Measurements from ENCODE around the gene ITGBL1. TPM values are rescaled to one million over a fixed set of nuclear protein-coding genes. Genes with fewer than 3 reads are reported as not detected.

Gene ITGBL1
- total and polyA plus RNA-seq, 2 of the 4 experiments (the other 2 are of a cell fraction), result 22.2 to 24.2 TPM

DNA sequence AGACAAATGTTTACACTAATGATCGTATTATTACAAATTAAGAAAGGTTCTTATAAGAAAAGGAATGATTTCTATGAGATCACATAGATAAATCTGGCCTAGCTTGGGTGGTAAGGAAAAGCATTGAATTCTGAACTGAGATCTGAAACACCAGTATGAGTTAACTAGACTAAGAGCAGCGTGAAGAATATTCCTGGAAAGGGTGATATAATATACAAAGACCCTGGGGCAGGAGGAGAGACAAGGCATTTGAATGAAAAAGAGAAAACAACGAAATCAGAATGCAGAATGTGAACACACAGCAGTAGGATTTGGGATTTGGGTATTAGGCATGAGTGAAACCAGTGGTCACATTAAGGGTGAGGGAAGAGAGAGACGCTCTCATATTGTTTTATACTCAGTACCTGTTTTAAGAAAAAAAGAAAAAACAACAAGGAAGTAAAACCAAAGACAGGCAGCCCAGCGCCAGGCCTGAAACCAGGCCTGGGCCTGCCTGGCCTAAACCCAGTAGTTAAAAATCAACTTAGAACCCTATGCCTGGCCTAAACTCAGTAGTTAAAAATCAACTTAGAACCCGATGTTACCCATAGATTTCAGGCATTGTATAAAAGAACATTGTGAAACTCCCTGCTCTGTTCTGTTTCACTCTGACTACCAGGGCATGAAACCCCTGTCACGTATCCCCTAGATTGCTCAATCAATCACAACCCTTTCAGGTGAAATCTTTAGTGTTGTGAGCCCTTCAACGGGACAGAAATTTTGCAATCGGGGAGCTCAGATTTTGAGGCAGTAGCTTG lies 287.1 kb downstream of the ITGBL1 start:
- Histone ChIP-seq H3K27ac (ENCODE audit: insufficient read depth, low read length) (no peak overlapping the region), H2AK5ac (ENCODE audit: low read depth, low read length) (no peak overlapping the region), H3K79me1 (ENCODE audit: low read depth in 1 of 2, low read length in 2 of 2) (no peaks in the 10 kb centered on the region), H2BK120ac (ENCODE audit: low read depth, low read length) (no peak overlapping the region), H2AK9ac (replicated peaks; ENCODE audit: low read depth, low read length, poor library complexity) (no peak overlapping the region), H4K8ac (ENCODE audit: low read depth in 2 of 2, low read length in 2 of 2) (no peak overlapping the region), H4K20me1 (ENCODE audit: insufficient read depth, low read length) (no peaks in the 10 kb centered on the region), H3K23ac (ENCODE audit: low read depth, low read length) (no peak overlapping the region), H3K56ac (ENCODE audit: extremely low read depth, insufficient read depth, low read length) (no peak overlapping the region), H3K9me3 (ENCODE audit: control insufficient read depth, insufficient read depth, low read length) (no peaks in the 10 kb centered on the region), H2AFZ (replicated peaks; ENCODE audit: low read length, poor library complexity) (no peak overlapping the region), H2BK5ac (ENCODE audit: low read depth, low read length, poor library complexity, severe bottlenecking) (no peak overlapping the region), H3K4me3 (ENCODE audit: insufficient read depth, low read depth, low read length) (no peak overlapping the region), H2BK15ac (ENCODE audit: low read depth, low read length) (no peak overlapping the region), H3K14ac (replicated peaks; ENCODE audit: low read depth, low read length) (no peak overlapping the region), H3K4me1 (ENCODE audit: control insufficient read depth, insufficient read depth, low read length) (no peaks in the 10 kb centered on the region), H4K91ac (ENCODE audit: insufficient read depth, low read depth, low read length) (no peak overlapping the region), H2BK20ac (ENCODE audit: low read depth, low read length) (no peak overlapping the region), H3K4me2 (ENCODE audit: low read depth, low read length) (no peak overlapping the region), H3K9me1 (ENCODE audit: insufficient read depth, low read length) (no peaks in the 10 kb centered on the region), H3K4ac (ENCODE audit: low read depth, low read length) (no peak overlapping the region), H3K9ac (ENCODE audit: low read depth, low read length) (no peak overlapping the region), H3K36me3 (ENCODE audit: control insufficient read depth, insufficient read depth, low read length) (no peaks in the 10 kb centered on the region), H3K27me3 (ENCODE audit: control insufficient read depth, insufficient read depth, low read length) (no peaks in the 10 kb centered on the region), H4K5ac (ENCODE audit: low read depth, low read length) (no peak overlapping the region), H3K18ac (ENCODE audit: low read depth, low read length) (no peak overlapping the region)
- POLR2A ChIA-PET (ENCODE audit: unreplicated experiment), result no interaction called here
- in situ Hi-C loops (cut with MboI; ENCODE audit: low sequenced_read_pairs) (no loop called here), dilution Hi-C loops (cut with HindIII; ENCODE audit: low sequenced_read_pairs, unreplicated experiment) (no loop called here), intact Hi-C loops (cut with micrococcal nuclease) (no loop called here)
- DNase-seq, result no peak
- 53% methylated on average over 2 of the region's 9 CpGs; no CpG with 5 or more reads in 1 of the 2 experiments for WGBS, 2 experiments (ENCODE audit: extremely low coverage in 2 of 2, insufficient read length in 1 of 2)
- TF ChIP-seq RFX5 (IDR thresholded peaks at IDR 0.05; ENCODE audit: low read depth, low read length), result no peak
- no peak for TF ChIP-seq RCOR1 (IDR thresholded peaks at IDR 0.05; ENCODE audit: insufficient replicate concordance, low read length)
- peak; percentile 4; the same call in 1 of the 2 replicates for TF ChIP-seq CEBPB (IDR thresholded peaks at IDR 0.05; ENCODE audit: low read depth, low read length)
- TF ChIP-seq FOS (IDR thresholded peaks at IDR 0.05; ENCODE audit: low read depth, low read length), result no peak
- no peak for TF ChIP-seq CHD1 (IDR thresholded peaks at IDR 0.05; ENCODE audit: low read depth, low read length)
- TF ChIP-seq MXI1 (IDR thresholded peaks at IDR 0.05; ENCODE audit: borderline replicate concordance, low read depth, low read length), result no peak
- CTCF ChIA-PET, result no interaction called here
- no peak for ATAC-seq (ENCODE audit: low read depth)
- BruUV-seq (replicated peaks), result no TSS peak

All from IMR-90 (cell line).